GM12873 (cell line): ENCODE data around the gene PEX14.

ENCODE experiments used
- CTCF ChIP-seq: IDR thresholded peaks from 2 replicates; pipeline ENCODE4 v1.5.1; 2012; ENCODE audit warnings: low read depth, mild to moderate bottlenecking, moderate library complexity, low read length, control low read depth; ENCODE audit not compliant: insufficient read depth; ENCODE audit errors: missing control alignments

The PEX14 gene

GRCh38 chr1:10444795-10445397, 29.9 kb upstream of the PEX14 start:
- no peak for TF ChIP-seq CTCF

- TF ChIP-seq CTCF, result no peak
Measured at GRCh38 chr1:10446790-10447422, 27.8 kb upstream of the PEX14 start.

- TF ChIP-seq CTCF, result no peak
Measured at GRCh38 chr1:10449751-10450150, 25.0 kb upstream of the PEX14 start, which contains the start of gene CORT. Gene CORT (plus strand): TSS chr1:10450031. CDS start chr1:10450224, 193 bp downstream.

GRCh38 chr1:10450156-10450814, 24.5 kb upstream of the PEX14 start:
- TF ChIP-seq CTCF, result no peak

GRCh38 chr1:10450836-10451235, 23.9 kb upstream of the PEX14 start:
- no peak for TF ChIP-seq CTCF

- no peak for TF ChIP-seq CTCF
Measured at GRCh38 chr1:10451287-10451686, 23.5 kb upstream of the PEX14 start.

GRCh38 chr1:10456048-10456447, 18.7 kb upstream of the PEX14 start:
- TF ChIP-seq CTCF, result no peak
